NB4 (cell line): Measurements from ENCODE around the gene CFAP52.

Source experiments
- POLR2A ChIP-seq: IDR thresholded peaks from 2 replicates; pipeline ENCODE4 v1.6.1; 2011; ENCODE audit warnings: mild to moderate bottlenecking; ENCODE audit not compliant: insufficient read length; ENCODE audit errors: extremely low read depth
- TF ChIP-seq, protein P1 (sequence below): IDR thresholded peaks from one replicate; pipeline ENCODE4 v1.5.1; 2012; ENCODE audit warnings: low read depth, low read length
- TF ChIP-seq, protein P2 (sequence below): IDR thresholded peaks from 2 replicates; pipeline ENCODE4 v1.6.1; 2011; ENCODE audit warnings: low read depth, low read length

DNA sequence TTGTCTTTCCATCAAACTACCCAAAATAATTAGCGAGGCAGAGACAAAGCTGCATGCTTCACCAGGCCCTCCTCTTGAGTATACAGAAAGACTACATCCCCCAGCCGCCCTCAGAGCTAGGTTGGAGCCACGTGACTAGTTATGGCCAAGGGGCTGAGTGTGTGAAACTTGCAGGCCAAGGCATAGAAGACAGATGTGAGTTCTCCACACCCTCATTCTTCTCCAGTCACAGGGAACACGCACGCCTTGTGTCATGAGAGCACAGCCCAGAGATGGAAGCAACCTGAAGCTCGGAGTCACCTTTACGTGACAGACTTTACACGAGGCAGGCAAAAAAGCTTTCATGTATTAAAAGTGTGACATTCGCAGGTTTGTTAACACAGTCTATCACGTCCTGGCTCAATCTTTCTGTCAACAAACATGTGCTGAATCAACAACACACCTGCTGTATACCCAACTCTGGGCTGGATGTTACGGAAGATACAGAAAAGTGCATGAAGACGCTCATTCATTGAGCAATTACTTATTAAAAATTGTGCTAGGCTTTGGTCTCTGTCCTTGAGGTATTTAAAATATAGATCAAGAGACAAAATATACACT lies 39.2 kb upstream of the CFAP52 start:
- TF ChIP-seq, protein P1, sequence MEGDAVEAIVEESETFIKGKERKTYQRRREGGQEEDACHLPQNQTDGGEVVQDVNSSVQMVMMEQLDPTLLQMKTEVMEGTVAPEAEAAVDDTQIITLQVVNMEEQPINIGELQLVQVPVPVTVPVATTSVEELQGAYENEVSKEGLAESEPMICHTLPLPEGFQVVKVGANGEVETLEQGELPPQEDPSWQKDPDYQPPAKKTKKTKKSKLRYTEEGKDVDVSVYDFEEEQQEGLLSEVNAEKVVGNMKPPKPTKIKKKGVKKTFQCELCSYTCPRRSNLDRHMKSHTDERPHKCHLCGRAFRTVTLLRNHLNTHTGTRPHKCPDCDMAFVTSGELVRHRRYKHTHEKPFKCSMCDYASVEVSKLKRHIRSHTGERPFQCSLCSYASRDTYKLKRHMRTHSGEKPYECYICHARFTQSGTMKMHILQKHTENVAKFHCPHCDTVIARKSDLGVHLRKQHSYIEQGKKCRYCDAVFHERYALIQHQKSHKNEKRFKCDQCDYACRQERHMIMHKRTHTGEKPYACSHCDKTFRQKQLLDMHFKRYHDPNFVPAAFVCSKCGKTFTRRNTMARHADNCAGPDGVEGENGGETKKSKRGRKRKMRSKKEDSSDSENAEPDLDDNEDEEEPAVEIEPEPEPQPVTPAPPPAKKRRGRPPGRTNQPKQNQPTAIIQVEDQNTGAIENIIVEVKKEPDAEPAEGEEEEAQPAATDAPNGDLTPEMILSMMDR = no peak
- no peak for TF ChIP-seq POLR2A
- TF ChIP-seq, protein P2, sequence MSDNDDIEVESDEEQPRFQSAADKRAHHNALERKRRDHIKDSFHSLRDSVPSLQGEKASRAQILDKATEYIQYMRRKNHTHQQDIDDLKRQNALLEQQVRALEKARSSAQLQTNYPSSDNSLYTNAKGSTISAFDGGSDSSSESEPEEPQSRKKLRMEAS = no peak
